CD4-positive, alpha-beta memory T cell (primary cell): ENCODE data around the gene HPSE2. TPM values are rescaled to one million over a fixed set of nuclear protein-coding genes. Genes with fewer than 3 reads are reported as not detected.
"Not testable (repeated sequence)": the region's sequence is repeated elsewhere in the genome, so short reads cannot be mapped to it uniquely, and the experiment has no call there.

Source experiments
- CTCF ChIA-PET: fragments of 350-600 bp; sonication (Branson Sonifier 250); formaldehyde crosslinking; loops from one replicate; lab custom pipeline; 2021; ENCODE audit warnings: inconsistent platforms; ENCODE audit not compliant: partially characterized antibody; lab: Charles Lee
- POLR2A ChIA-PET: fragments of 350-600 bp; sonication (Branson Sonifier 250); formaldehyde crosslinking; loops from one replicate; lab custom pipeline; 2021; ENCODE audit not compliant: partially characterized antibody; lab: Charles Lee
- DNase-seq, 5 donors: peaks; one replicate each; pipeline versions ENCODE4 v3.0.0 to v3.0.0-alpha.2; 2020 to 2022; ENCODE audit warnings: mixed read lengths in 1 of 5
- H3K27ac ChIP-seq: one replicate; pipeline ENCODE4 v1.7.0; 2013; ENCODE audit warnings: low read depth, low read length
- H3K27me3 ChIP-seq: 2 replicates; pipeline ENCODE4 v1.7.0; 2013; ENCODE audit warnings: mild to moderate bottlenecking, low read length, moderate library complexity; ENCODE audit not compliant: insufficient read depth
- H3K36me3 ChIP-seq: 2 replicates; pipeline ENCODE4 v1.7.0; 2013; ENCODE audit warnings: mild to moderate bottlenecking, low read length, moderate library complexity; ENCODE audit not compliant: insufficient read depth
- H3K4me1 ChIP-seq: 2 replicates; pipeline ENCODE4 v1.7.0; 2013; ENCODE audit warnings: mild to moderate bottlenecking, low read length, moderate library complexity; ENCODE audit not compliant: insufficient read depth
- H3K4me3 ChIP-seq, 2 donors: one replicate each; pipeline ENCODE4 v1.7.0; 2013; ENCODE audit warnings: low read length in 2 of 2, mild to moderate bottlenecking in 1 of 2
- H3K9me3 ChIP-seq, 2 donors: one replicate each; pipeline ENCODE4 v1.7.0; 2013; ENCODE audit warnings: low read length in 2 of 2, control low read depth in 1 of 2; ENCODE audit not compliant: control insufficient read depth in 1 of 2
- H3K27ac Mint-ChIP-seq, 7 donors: one replicate each; pipeline ENCODE4 v1.8.0; 2020 to 2021; ENCODE audit warnings: mixed read lengths in 7 of 7, mild to moderate bottlenecking in 6 of 7, inconsistent platforms in 3 of 7, moderate library complexity in 3 of 7
- H3K27me3 Mint-ChIP-seq, 2 donors: one replicate each; pipeline ENCODE4 v1.8.0; 2020 to 2021; ENCODE audit warnings: mixed read lengths in 2 of 2
- H3K36me3 Mint-ChIP-seq, 2 donors: one replicate each; pipeline ENCODE4 v1.8.0; 2020 to 2021; ENCODE audit warnings: mixed read lengths in 2 of 2, inconsistent platforms in 1 of 2, mild to moderate bottlenecking in 1 of 2
- H3K4me1 Mint-ChIP-seq, 4 donors: one replicate each; pipeline ENCODE4 v1.8.0; 2020 to 2021; ENCODE audit warnings: mixed read lengths in 4 of 4, mild to moderate bottlenecking in 1 of 4
- H3K4me3 Mint-ChIP-seq, 8 donors: one replicate each; pipeline ENCODE4 v1.8.0; 2020 to 2021; ENCODE audit warnings: mixed read lengths in 8 of 8, mild to moderate bottlenecking in 7 of 8, moderate library complexity in 6 of 8, inconsistent platforms in 3 of 8
- H3K9me3 Mint-ChIP-seq, 8 donors: one replicate each; pipeline ENCODE4 v1.8.0; 2020 to 2021; ENCODE audit warnings: mixed read lengths in 8 of 8, mild to moderate bottlenecking in 5 of 8, inconsistent platforms in 3 of 8, moderate library complexity in 1 of 8
- intact Hi-C: fragments of 100-400 bp; cut with micrococcal nuclease; formaldehyde crosslinking; loops from one replicate; pipeline ENCODE4 v1.15.1; 2023
- polyA plus RNA-seq, 2 donors: library from polyadenylated mRNA; unstranded; fragments of 300-500 nt; fragmentation: Illumina TruSeq; gene quantifications; one replicate each; pipeline ENCODE4 v1.2.3, GENCODE V29; 2021
- total RNA-seq, 2 experiments: library from RNA; stranded (reverse); gene quantifications; one replicate each; pipeline ENCODE4 v1.2.3, GENCODE V29; 2021

The HPSE2 gene
- total and polyA plus RNA-seq, 4 experiments from 2014 or later: 0.09 to 0.12 TPM; not detected in 2

GRCh38 chr10:98516352-98516751 is 719.3 kb downstream of the HPSE2 start:
- no peak overlapping the region for H3K4me3 Mint-ChIP-seq
- H3K9me3 Mint-ChIP-seq: peaks cover 0 to 2% (median 0%) of the 10 kb centered on the region in 8 donors
- no peaks in the 10 kb centered on the region for H3K4me1 ChIP-seq
- H3K4me1 Mint-ChIP-seq: peaks cover 0 to 2% (median 0%) of the 10 kb centered on the region in 4 donors
- intact Hi-C loops: no loop called here
- POLR2A ChIA-PET: no interaction called here
- H3K27me3 ChIP-seq: no peaks in the 10 kb centered on the region
- peaks cover 20 to 22% of the 10 kb centered on the region in 2 donors for H3K27me3 Mint-ChIP-seq
- H3K9me3 ChIP-seq: no peaks in the 10 kb centered on the region
- H3K36me3 Mint-ChIP-seq: no peaks in the 10 kb centered on the region
- no peak overlapping the region for H3K27ac ChIP-seq
- no peaks in the 10 kb centered on the region for H3K36me3 ChIP-seq
- DNase-seq: no peak
- H3K4me3 ChIP-seq: no peak overlapping the region
- CTCF ChIA-PET: no interaction called here
- no peak overlapping the region for H3K27ac Mint-ChIP-seq

- intact Hi-C loops: no loop called here
- ChIA-PET CTCF (no interaction called here), POLR2A (no interaction called here)
- H3K27me3 ChIP-seq: no peaks in the 10 kb centered on the region
- peaks cover 12 to 17% of the 10 kb centered on the region in 2 donors for H3K27me3 Mint-ChIP-seq
- no peaks in the 10 kb centered on the region for H3K4me1 ChIP-seq
- no peak overlapping the region for H3K4me3 ChIP-seq
- H3K27ac Mint-ChIP-seq: no peak overlapping the region
- peaks cover 0 to 2% (median 0%) of the 10 kb centered on the region in 8 donors for H3K9me3 Mint-ChIP-seq
- no peak overlapping the region for H3K27ac ChIP-seq
- no peak for DNase-seq
- H3K9me3 ChIP-seq: no peaks in the 10 kb centered on the region
- peaks cover 0 to 2% (median 0%) of the 10 kb centered on the region in 4 donors for H3K4me1 Mint-ChIP-seq
- H3K4me3 Mint-ChIP-seq: no peak overlapping the region
- no peaks in the 10 kb centered on the region for H3K36me3 ChIP-seq
- no peaks in the 10 kb centered on the region for H3K36me3 Mint-ChIP-seq
Measured at GRCh38 chr10:98513704-98514103, 721.9 kb downstream of the HPSE2 start.

GRCh38 chr10:98511876-98512275 is 723.8 kb downstream of the HPSE2 start:
- ChIA-PET POLR2A (no interaction called here), CTCF (no interaction called here)
- intact Hi-C loops: no loop called here

GRCh38 chr10:98510412-98510995 is 725.1 kb downstream of the HPSE2 start:
- Histone ChIP-seq H3K36me3 (no peaks in the 10 kb centered on the region), H3K9me3 (no peaks in the 10 kb centered on the region), H3K27ac (no peak overlapping the region), H3K4me1 (no peaks in the 10 kb centered on the region), H3K27me3 (no peaks in the 10 kb centered on the region), H3K4me3 (no peak overlapping the region)
- DNase-seq: no peak
- intact Hi-C loops: no loop called here
- Mint-ChIP-seq H3K36me3 (no peaks in the 10 kb centered on the region), H3K4me3 (no peak overlapping the region), H3K27ac (no peak overlapping the region), H3K9me3 (peaks cover 0 to 6% (median 0%) of the 10 kb centered on the region in 8 donors), H3K4me1 (peaks cover 0 to 2% (median 0%) of the 10 kb centered on the region in 4 donors), H3K27me3 (peaks cover 9 to 11% of the 10 kb centered on the region in 2 donors)
- POLR2A ChIA-PET: no interaction called here
- CTCF ChIA-PET: interaction anchor here (1.6 kb wide), 1 partner anchor 43 kb away, joined by 6 read pairs; no protein-coding TSS in a partner anchor

More at GRCh38 chr10:98511876-98512275, 723.8 kb downstream of the HPSE2 start:
- Mint-ChIP-seq H3K27me3 (peaks cover 10 to 18% of the 10 kb centered on the region in 2 donors), H3K9me3 (peaks cover 0 to 6% (median 0%) of the 10 kb centered on the region in 8 donors), H3K27ac (no peak overlapping the region), H3K36me3 (no peaks in the 10 kb centered on the region), H3K4me1 (peaks cover 0 to 2% (median 0%) of the 10 kb centered on the region in 4 donors), H3K4me3 (no peak overlapping the region)
- H3K27me3 ChIP-seq: no peaks in the 10 kb centered on the region
- no peaks in the 10 kb centered on the region for H3K4me1 ChIP-seq
- DNase-seq: no peak
- no peak overlapping the region for H3K27ac ChIP-seq
- H3K9me3 ChIP-seq: no peaks in the 10 kb centered on the region
- H3K36me3 ChIP-seq: no peaks in the 10 kb centered on the region
- H3K4me3 ChIP-seq: no peak overlapping the region

GRCh38 chr10:98509745-98510144 is 725.9 kb downstream of the HPSE2 start:
- intact Hi-C loops: no loop called here
- no peak overlapping the region for H3K4me3 ChIP-seq
- H3K27ac ChIP-seq: no peak overlapping the region
- CTCF ChIA-PET: interaction anchor here (1.6 kb wide), 1 partner anchor 42 kb away, joined by 6 read pairs; no protein-coding TSS in a partner anchor
- peaks cover 9 to 11% of the 10 kb centered on the region in 2 donors for H3K27me3 Mint-ChIP-seq
- peaks cover 0 to 2% (median 0%) of the 10 kb centered on the region in 4 donors for H3K4me1 Mint-ChIP-seq
- no peak overlapping the region for H3K27ac Mint-ChIP-seq
- H3K4me3 Mint-ChIP-seq: no peak overlapping the region
- H3K9me3 Mint-ChIP-seq: peaks cover 0 to 6% (median 0%) of the 10 kb centered on the region in 8 donors
- H3K36me3 Mint-ChIP-seq: no peaks in the 10 kb centered on the region
- no peaks in the 10 kb centered on the region for H3K9me3 ChIP-seq
- no peaks in the 10 kb centered on the region for H3K36me3 ChIP-seq
- no peaks in the 10 kb centered on the region for H3K4me1 ChIP-seq
- DNase-seq: no peak
- POLR2A ChIA-PET: no interaction called here
- H3K27me3 ChIP-seq: no peaks in the 10 kb centered on the region

GRCh38 chr10:98502535-98502934 is 733.1 kb downstream of the HPSE2 start:
- CTCF ChIA-PET, H3K36me3 Mint-ChIP-seq: not testable (repeated sequence)

GRCh38 chr10:98492763-98493162 is 742.9 kb downstream of the HPSE2 start:
- H3K36me3 Mint-ChIP-seq: peaks cover 0 to 7% of the 10 kb centered on the region in 2 donors

More at GRCh38 chr10:98502535-98502934, 733.1 kb downstream of the HPSE2 start:
- peaks cover 5 to 37% of the 10 kb centered on the region in 2 donors for H3K27me3 Mint-ChIP-seq
- H3K27ac Mint-ChIP-seq, H3K4me3 ChIP-seq, DNase-seq, H3K4me1 ChIP-seq, H3K9me3 Mint-ChIP-seq, POLR2A ChIA-PET, H3K36me3 ChIP-seq, intact Hi-C loops, H3K9me3 ChIP-seq, H3K4me3 Mint-ChIP-seq, H3K27ac ChIP-seq, H3K27me3 ChIP-seq, H3K4me1 Mint-ChIP-seq: not testable (repeated sequence)

More at GRCh38 chr10:98492763-98493162, 742.9 kb downstream of the HPSE2 start:
- Mint-ChIP-seq H3K27ac (no peak overlapping the region), H3K4me3 (no peak overlapping the region), H3K4me1 (no peaks in the 10 kb centered on the region), H3K9me3 (peaks cover 0 to 32% (median 23%) of the 10 kb centered on the region in 8 donors), H3K27me3 (peaks cover 2% of the 10 kb centered on the region in 2 donors)
- H3K36me3 ChIP-seq: no peaks in the 10 kb centered on the region
- no peaks in the 10 kb centered on the region for H3K4me1 ChIP-seq
- H3K9me3 ChIP-seq: peaks cover 0 to 6% of the 10 kb centered on the region in 2 donors
- intact Hi-C loops: no loop called here
- ChIA-PET POLR2A (no interaction called here), CTCF (no interaction called here)
- H3K4me3 ChIP-seq: no peak overlapping the region
- DNase-seq: no peak
- H3K27ac ChIP-seq: no peak overlapping the region
- no peaks in the 10 kb centered on the region for H3K27me3 ChIP-seq
